Stimulated activated CD8-positive, alpha-beta memory T cell treated with anti-CD3 and anti-CD28 coated beads, Interleukin-2, amount 100 ng/mL, for 1 hour (primary cell): Measurements from ENCODE around the gene CNGA2.
"Not testable (repeated sequence)": the region's sequence is repeated elsewhere in the genome, so short reads cannot be mapped to it uniquely, and the experiment has no call there.

Source experiments
- DNase-seq, 2 donors: peaks; one replicate each; pipeline ENCODE4 v3.0.0-alpha.2; 2020; ENCODE audit warnings: low read depth in 2 of 2

The CNGA2 gene

GRCh38 chrX:151734446-151734845 lies at the start of gene CNGA2:
TSS of gene CNGA2 (plus strand) at chrX:151734746. CDS start at chrX:151738484, 3,738 bp downstream.
- DNase-seq: no peak

GRCh38 chrX:151687635-151688034 lies 46.9 kb upstream of the CNGA2 start:
- DNase-seq: no peak

GRCh38 chrX:151688695-151689094 lies 45.9 kb upstream of the CNGA2 start:
- DNase-seq: no peak

- DNase-seq: no peak
Observed at GRCh38 chrX:151692825-151693224, 41.7 kb upstream of the CNGA2 start.

GRCh38 chrX:151694121-151694520 lies 40.4 kb upstream of the CNGA2 start:
- no peak for DNase-seq

GRCh38 chrX:151694661-151695582 lies 39.6 kb upstream of the CNGA2 start, which contains the start of gene PRRG3:
TSS of gene PRRG3 (plus strand) at chrX:151695458. CDS start at chrX:151698815, 3,357 bp downstream.
- DNase-seq: no peak

GRCh38 chrX:151695583-151696340 lies 38.8 kb upstream of the CNGA2 start:
- DNase-seq: no peak

GRCh38 chrX:151697082-151697481 lies 37.5 kb upstream of the CNGA2 start:
- not testable (repeated sequence) for DNase-seq

GRCh38 chrX:151697522-151697921 lies 37.0 kb upstream of the CNGA2 start:
- no peak for DNase-seq

GRCh38 chrX:151698485-151698884 lies 36.1 kb upstream of the CNGA2 start:
- no peak for DNase-seq

GRCh38 chrX:151699746-151700145 lies 34.8 kb upstream of the CNGA2 start:
- no peak for DNase-seq

- DNase-seq: no peak
Observed at GRCh38 chrX:151700581-151700980, 34.0 kb upstream of the CNGA2 start.

GRCh38 chrX:151701071-151701470 lies 33.5 kb upstream of the CNGA2 start:
- DNase-seq: no peak

- DNase-seq: no peak
Observed at GRCh38 chrX:151701531-151701930, 33.0 kb upstream of the CNGA2 start.

- DNase-seq: no peak
Observed at GRCh38 chrX:151702026-151702714, 32.4 kb upstream of the CNGA2 start.

GRCh38 chrX:151702741-151703340 lies 31.7 kb upstream of the CNGA2 start:
- no peak for DNase-seq

GRCh38 chrX:151703487-151703886 lies 31.1 kb upstream of the CNGA2 start:
- DNase-seq: no peak

- DNase-seq: no peak
Observed at GRCh38 chrX:151704041-151704663, 30.4 kb upstream of the CNGA2 start.

- DNase-seq: no peak
Observed at GRCh38 chrX:151708821-151709220, 25.7 kb upstream of the CNGA2 start.

- DNase-seq: no peak
Observed at GRCh38 chrX:151710457-151710856, 24.1 kb upstream of the CNGA2 start.

GRCh38 chrX:151711154-151711553 lies 23.4 kb upstream of the CNGA2 start:
- DNase-seq: no peak
